ENCODE results near the gene IGSF8. TPM values are rescaled to one million over a fixed set of nuclear protein-coding genes. Genes with fewer than 3 reads are reported as not detected.
A peak's percentile ranks its signal among the peaks of the same experiment; 100 is the strongest.

Gene IGSF8
- total RNA-seq, 1 donor from 2014 or later = 37.5 TPM

GRCh38 chr1:160071289-160071688, 27.1 kb downstream of the IGSF8 start:
- intact Hi-C loops (cut with DNase I) = no loop called here
- Histone ChIP-seq H3K4me3 (no peak overlapping the region), H3K36me3 (no peaks in the 10 kb centered on the region), H3K27ac (no peak overlapping the region), H3K27me3 (no peaks in the 10 kb centered on the region), H3K4me1 (peaks cover 5% of the 10 kb centered on the region), H3K9me3 (no peaks in the 10 kb centered on the region)
- no peak for TF ChIP-seq CTCF (IDR thresholded peaks at IDR 0.05)
- no peak for ATAC-seq
- no peak for DNase-seq

- peak overlapping the region; percentile 50 for H3K4me3 ChIP-seq
- intact Hi-C loops (cut with DNase I) = no loop called here
- no peaks in the 10 kb centered on the region for H3K9me3 ChIP-seq
- ATAC-seq (peak; percentile 91), DNase-seq (peak; percentile 88)
- no peak for TF ChIP-seq CTCF (IDR thresholded peaks at IDR 0.05)
- H3K27me3 ChIP-seq = no peaks in the 10 kb centered on the region
- H3K27ac ChIP-seq = no peak overlapping the region
- no peaks in the 10 kb centered on the region for H3K36me3 ChIP-seq
- peaks cover 5% of the 10 kb centered on the region for H3K4me1 ChIP-seq
These were observed 27.9 kb downstream of the IGSF8 start for GRCh38 chr1:160070243-160071163.

- DNase-seq (no peak), ATAC-seq (no peak)
- Histone ChIP-seq H3K27me3 (no peaks in the 10 kb centered on the region), H3K27ac (no peak within 1 kb of the TSS), H3K9me3 (no peaks in the 10 kb centered on the region), H3K4me3 (peak within 1 kb of the TSS; percentile 50), H3K36me3 (no peaks in the 10 kb centered on the region), H3K4me1 (peaks cover 5% of the 10 kb centered on the region)
- no peak for TF ChIP-seq CTCF (IDR thresholded peaks at IDR 0.05)
- intact Hi-C loops (cut with DNase I) = no loop called here
These were observed 28.8 kb downstream of the IGSF8 start, which contains the start of gene KCNJ10 for GRCh38 chr1:160069460-160070231. Gene KCNJ10, minus strand, starts transcription at chr1:160070160. Its CDS starts 27,628 bp downstream, at chr1:160042532.

GRCh38 chr1:160068225-160068624, 30.2 kb downstream of the IGSF8 start:
- no peaks in the 10 kb centered on the region for H3K9me3 ChIP-seq
- DNase-seq (peak; percentile 38), ATAC-seq (no peak)
- no peak overlapping the region for H3K27ac ChIP-seq
- no peaks in the 10 kb centered on the region for H3K36me3 ChIP-seq
- peaks cover 5% of the 10 kb centered on the region for H3K4me1 ChIP-seq
- intact Hi-C loops (cut with DNase I) = no loop called here
- no peak for TF ChIP-seq CTCF (IDR thresholded peaks at IDR 0.05)
- H3K27me3 ChIP-seq = no peaks in the 10 kb centered on the region
- no peak overlapping the region for H3K4me3 ChIP-seq

GRCh38 chr1:160066829-160067745, 31.3 kb downstream of the IGSF8 start:
- H3K27me3 ChIP-seq = peaks cover 8% of the 10 kb centered on the region
- intact Hi-C loops (cut with DNase I) = no loop called here
- DNase-seq (no peak), ATAC-seq (no peak)
- H3K4me1 ChIP-seq = peaks cover 5% of the 10 kb centered on the region
- TF ChIP-seq CTCF (IDR thresholded peaks at IDR 0.05) = no peak
- no peak overlapping the region for H3K4me3 ChIP-seq
- H3K27ac ChIP-seq = no peak overlapping the region
- no peaks in the 10 kb centered on the region for H3K36me3 ChIP-seq
- no peaks in the 10 kb centered on the region for H3K9me3 ChIP-seq
